Measurements from ENCODE around the gene OSGEPL1.

DNA sequence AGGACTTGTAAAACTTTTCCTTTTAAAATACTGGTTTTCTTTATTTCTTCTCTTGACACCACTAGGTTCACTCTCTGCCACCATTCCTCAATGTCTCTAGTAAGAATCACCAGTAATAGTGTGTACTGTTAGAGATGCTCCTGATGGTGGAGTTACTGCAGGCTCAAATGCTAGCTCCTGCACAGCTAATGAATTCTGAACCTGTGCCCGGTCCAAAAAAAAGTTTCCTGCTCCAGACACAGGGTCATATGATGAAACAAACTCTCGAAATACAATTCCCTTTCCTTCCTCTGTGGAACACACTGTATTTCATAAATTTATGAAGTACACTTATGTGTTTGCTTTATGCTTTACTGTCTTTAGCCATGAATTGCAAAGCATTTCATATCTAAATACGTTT lies 40.8 kb upstream of the OSGEPL1 start:
- TF ChIP-seq, protein P1, sequence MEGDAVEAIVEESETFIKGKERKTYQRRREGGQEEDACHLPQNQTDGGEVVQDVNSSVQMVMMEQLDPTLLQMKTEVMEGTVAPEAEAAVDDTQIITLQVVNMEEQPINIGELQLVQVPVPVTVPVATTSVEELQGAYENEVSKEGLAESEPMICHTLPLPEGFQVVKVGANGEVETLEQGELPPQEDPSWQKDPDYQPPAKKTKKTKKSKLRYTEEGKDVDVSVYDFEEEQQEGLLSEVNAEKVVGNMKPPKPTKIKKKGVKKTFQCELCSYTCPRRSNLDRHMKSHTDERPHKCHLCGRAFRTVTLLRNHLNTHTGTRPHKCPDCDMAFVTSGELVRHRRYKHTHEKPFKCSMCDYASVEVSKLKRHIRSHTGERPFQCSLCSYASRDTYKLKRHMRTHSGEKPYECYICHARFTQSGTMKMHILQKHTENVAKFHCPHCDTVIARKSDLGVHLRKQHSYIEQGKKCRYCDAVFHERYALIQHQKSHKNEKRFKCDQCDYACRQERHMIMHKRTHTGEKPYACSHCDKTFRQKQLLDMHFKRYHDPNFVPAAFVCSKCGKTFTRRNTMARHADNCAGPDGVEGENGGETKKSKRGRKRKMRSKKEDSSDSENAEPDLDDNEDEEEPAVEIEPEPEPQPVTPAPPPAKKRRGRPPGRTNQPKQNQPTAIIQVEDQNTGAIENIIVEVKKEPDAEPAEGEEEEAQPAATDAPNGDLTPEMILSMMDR (conservative IDR thresholded peaks at IDR 0.05): no peak
- no peak for TF ChIP-seq ZFX (IDR thresholded peaks at IDR 0.05)

All from C4-2B (cell line).